GM12878 (cell line): ENCODE measurements around the gene WDR38. TPM values are rescaled to one million over a fixed set of nuclear protein-coding genes. Genes with fewer than 3 reads are reported as not detected.

ENCODE experiments used
- ATAC-seq: fragments of 200-7000 bp; cut with Tn5 transposase; 3 replicates; pipeline ENCODE4 v1.9.1; 2020; ENCODE audit warnings: mild to moderate bottlenecking, moderate library complexity
- BruUV-seq: library from RNA; stranded (reverse); fragments of 400-500 nt; replicated peaks from 2 replicates; lab custom pipeline; 2021; lab: Mats Ljungman, UMichigan
- CTCF ChIA-PET: fragments of 300-600 bp; sonication (Branson Sonifier 250); formaldehyde crosslinking; extraction: SDS; loops from one replicate; lab custom pipeline; 2021; ENCODE audit warnings: inconsistent platforms; lab: Yijun Ruan, JAX
- POLR2A ChIA-PET: fragments of 350-600 bp; formaldehyde crosslinking; extraction: SDS; loops from one replicate; lab custom pipeline; 2021; ENCODE audit warnings: inconsistent platforms; lab: Charles Lee
- RAD21 ChIA-PET: fragments of 300-600 bp; sonication (Branson Sonifier 250); formaldehyde crosslinking; loops from one replicate; lab custom pipeline; 2023; ENCODE audit warnings: antibody characterized with exemption; ENCODE audit not compliant: unreplicated experiment; lab: Charles Lee
- SMC1A ChIA-PET: fragments of 300-600 bp; sonication (Branson Sonifier 250); formaldehyde crosslinking; loops from one replicate; lab custom pipeline; 2023; ENCODE audit not compliant: unreplicated experiment, uncharacterized antibody; lab: Charles Lee
- DNase-seq: peaks from one replicate; pipeline ENCODE4 v3.0.0-alpha.2; 2011; ENCODE audit warnings: low read depth, low spot score
- FAIRE-seq: peaks from 3 replicates; lab custom pipeline; 2011; peaks lifted over from hg19 to GRCh38; lab: Jason Lieb, UNC
- H2AFZ ChIP-seq: 2 replicates; pipeline ENCODE4 v1.6.0; 2011; ENCODE audit warnings: low read depth, low read length, control low read depth; ENCODE audit not compliant: control insufficient read depth
- H3K27ac ChIP-seq: 2 replicates; pipeline ENCODE4 v1.5.1; 2011; ENCODE audit warnings: control low read depth; ENCODE audit not compliant: control insufficient read depth, insufficient read depth
- H3K27me3 ChIP-seq, 2 experiments: replicated peaks in 1 of 2; 2 replicates each; pipeline versions ENCODE4 v1.6.0 to v1.6.1; 2011; ENCODE audit warnings: low read length in 1 of 2; ENCODE audit not compliant: control insufficient read depth in 2 of 2, insufficient read depth in 2 of 2
- H3K36me3 ChIP-seq, 2 experiments: 2 replicates each; pipeline ENCODE4 v1.5.1; 2011; ENCODE audit warnings: low read length in 1 of 2; ENCODE audit not compliant: control insufficient read depth in 2 of 2, insufficient read depth in 2 of 2
- H3K4me1 ChIP-seq: 2 replicates; pipeline ENCODE4 v1.6.1; 2011; ENCODE audit warnings: mild to moderate bottlenecking, low read length, moderate library complexity, mixed read lengths; ENCODE audit not compliant: control insufficient read depth, insufficient read depth
- H3K4me2 ChIP-seq: 2 replicates; pipeline ENCODE4 v1.6.0; 2011; ENCODE audit warnings: control low read depth; ENCODE audit not compliant: control insufficient read depth, insufficient read depth
- H3K4me3 ChIP-seq: fragments of 200-600 bp; sonication (generic); 2 replicates; pipeline ENCODE4 v1.5.1; 2016
- H3K79me2 ChIP-seq: 2 replicates; pipeline ENCODE4 v1.6.0; 2011; ENCODE audit warnings: low read length; ENCODE audit not compliant: control insufficient read depth, insufficient read depth
- H3K9ac ChIP-seq: 2 replicates; pipeline ENCODE4 v1.8.0; 2011; ENCODE audit warnings: low read length, control low read depth, mixed read lengths; ENCODE audit not compliant: control insufficient read depth, insufficient read depth
- H3K9me3 ChIP-seq: replicated peaks from 3 replicates; pipeline ENCODE4 v1.5.1; 2011; ENCODE audit warnings: mild to moderate bottlenecking, low read length; ENCODE audit not compliant: control insufficient read depth, insufficient read depth
- H4K20me1 ChIP-seq: 2 replicates; pipeline ENCODE4 v1.6.0; 2011; ENCODE audit not compliant: control insufficient read depth, insufficient read depth
- BACH1 ChIP-seq: fragments of 450-650 bp; IDR thresholded peaks from 2 replicates; pipeline ENCODE4 v1.6.1; 2017; ENCODE audit warnings: mild to moderate bottlenecking, borderline replicate concordance
- BCL3 ChIP-seq: IDR thresholded peaks from 2 replicates; pipeline ENCODE4 v1.6.1; 2011; ENCODE audit warnings: borderline replicate concordance, low read depth, mild to moderate bottlenecking, moderate library complexity, low read length; ENCODE audit not compliant: insufficient read depth, poor library complexity, severe bottlenecking
- CHD1 ChIP-seq: IDR thresholded peaks from 2 replicates; pipeline ENCODE4 v1.6.1; 2012; ENCODE audit warnings: low read depth, low read length, improper control_type of control experiment
- EZH2 ChIP-seq: IDR thresholded peaks from 2 replicates; pipeline ENCODE4 v1.6.1; 2012; ENCODE audit warnings: low read depth, mild to moderate bottlenecking, control low read depth, inconsistent platforms, low read length, borderline replicate concordance; ENCODE audit not compliant: control insufficient read depth
- GATAD2B ChIP-seq: fragments of 450-650 bp; conservative IDR thresholded peaks from 2 replicates; pipeline ENCODE4 v1.6.1; 2017; ENCODE audit warnings: low read depth, mild to moderate bottlenecking, moderate library complexity
- HDGF ChIP-seq: fragments of 450-650 bp; IDR thresholded peaks from 2 replicates; pipeline ENCODE4 v1.6.1; 2016; ENCODE audit warnings: antibody characterized with exemption
- MLLT1 ChIP-seq: fragments of 450-650 bp; IDR thresholded peaks from 2 replicates; pipeline ENCODE4 v1.6.1; 2016; ENCODE audit warnings: mild to moderate bottlenecking
- MTA3 ChIP-seq: IDR thresholded peaks from 2 replicates; pipeline ENCODE4 v1.6.1; 2012; ENCODE audit warnings: low read length, inconsistent platforms, borderline replicate concordance
- MYB ChIP-seq: fragments of 150-350 bp; IDR thresholded peaks from 2 replicates; pipeline ENCODE4 v1.6.1; 2014; ENCODE audit warnings: mild to moderate bottlenecking, low read depth, low read length, borderline replicate concordance
- PML ChIP-seq: IDR thresholded peaks from 2 replicates; pipeline ENCODE4 v1.6.1; 2012; ENCODE audit warnings: low read length, inconsistent platforms
- SKIL ChIP-seq: fragments of 450-650 bp; IDR thresholded peaks from 2 replicates; pipeline ENCODE4 v1.6.1; 2017; ENCODE audit warnings: mild to moderate bottlenecking, low read depth, inconsistent platforms; ENCODE audit not compliant: poor library complexity, severe bottlenecking
- SMARCA5 ChIP-seq: fragments of 450-650 bp; IDR thresholded peaks from 2 replicates; pipeline ENCODE4 v1.6.1; 2017; ENCODE audit warnings: mild to moderate bottlenecking
- SREBF1 ChIP-seq: IDR thresholded peaks from 2 replicates; pipeline ENCODE4 v1.6.1; 2012; ENCODE audit warnings: mild to moderate bottlenecking, low read length
- TARDBP ChIP-seq: IDR thresholded peaks from 2 replicates; pipeline ENCODE4 v1.6.1; 2016; ENCODE audit warnings: borderline replicate concordance
- USF1 ChIP-seq: IDR thresholded peaks from 2 replicates; pipeline ENCODE4 v1.6.1; 2011; ENCODE audit warnings: borderline replicate concordance, low read depth, mild to moderate bottlenecking, moderate library complexity, mixed read lengths, low read length; ENCODE audit not compliant: insufficient read depth; ENCODE audit errors: extremely low read length
- YBX1 ChIP-seq: fragments of 450-650 bp; IDR thresholded peaks from 2 replicates; pipeline ENCODE4 v1.6.1; 2016; ENCODE audit warnings: antibody characterized with exemption
- WGBS: methylation state at CpG from one replicate; pipeline ENCODE4 v1.1.6; 2016; ENCODE audit warnings: low lambda C conversion rate; ENCODE audit not compliant: insufficient replicate concordance, insufficient coverage; ENCODE audit errors: missing lambda C conversion rate; 5-methylcytosine and 5-hydroxymethylcytosine counted together
- in situ Hi-C: fragments of 300-500 bp; cut with MboI; formaldehyde crosslinking; loops from 9 replicates; pipeline ENCODE4 v1.14.3; 2018; ENCODE audit warnings: mixed read lengths
- intact Hi-C: fragments of 100-400 bp; cut with micrococcal nuclease; formaldehyde crosslinking; loops from one replicate; pipeline ENCODE4 v1.14.2; 2022; ENCODE audit not compliant: unreplicated experiment
- polyA plus RNA-seq, 11 experiments: library from polyadenylated mRNA; depleted of rRNA in 4 of 11; unstranded in 6 of 11; stranded (reverse) in 5 of 11; fragments of >200 nt; fragmentation: Nextera tagmentation in 4 of 11; fragmentation: Illumina TruSeq in 1 of 11; extraction: Ambion mirVana in 4 of 11; extraction: Trizol in 1 of 11; gene quantifications; 1 replicate in 1 of 11; 2 replicates in 10 of 11; pipeline versions ENCODE4 v1.2.1 to v1.2.3, GENCODE V29; 2011 to 2016; ENCODE audit warnings: inconsistent platforms in 2 of 11, missing spikeins in 2 of 11, low read depth in 1 of 11
- total RNA-seq, 4 experiments: library from RNA; depleted of rRNA in 3 of 4; stranded (reverse); fragments of >200 nt in 3 of 4; fragmentation: Illumina TruSeq in 1 of 4; extraction: Trizol in 1 of 4; gene quantifications; 2 replicates each; pipeline versions ENCODE4 v1.2.1 to v1.2.3, GENCODE V29; 2013 to 2021

The WDR38 gene
- total and polyA plus RNA-seq, 10 of the 15 experiments (the other 5 are each of a cell fraction or from before 2014, with no cell fraction given) = not detected

GRCh38 chr9:124852829-124853531 lies at the start of gene WDR38 (continued):
- peak; percentile 81 for TF ChIP-seq BACH1
- TF ChIP-seq, all 136 proteins: peak for 33

GRCh38 chr9:124803911-124804310 lies 49.3 kb upstream of the WDR38 start:
- ATAC-seq (no peak), FAIRE-seq (no peak), DNase-seq (no peak)
- ChIA-PET CTCF (interaction anchor here (1.4 kb wide), 1 partner anchor 9 kb away, joined by 3 read pairs; no protein-coding TSS in a partner anchor), RAD21 (no interaction called here), SMC1A (no interaction called here), POLR2A (no interaction called here)
- Histone ChIP-seq H3K9me3 (no peaks in the 10 kb centered on the region), H3K27ac (no peak overlapping the region), H3K79me2 (no peaks in the 10 kb centered on the region), H2AFZ (no peak overlapping the region), H3K36me3 (no peaks in the 10 kb centered on the region), H3K4me2 (no peak overlapping the region), H3K4me3 (no peak overlapping the region), H4K20me1 (no peaks in the 10 kb centered on the region), H3K4me1 (0 out of 2 replicates have a peak, but pooled peaks cover 2% of the 10 kb centered on the region), H3K27me3 (no peaks in the 10 kb centered on the region), H3K9ac (no peak overlapping the region)
- TF ChIP-seq SMARCA5 = no peak
- no peak for TF ChIP-seq USF1
- TF ChIP-seq MLLT1 = no peak
- no peak for TF ChIP-seq MTA3
- TF ChIP-seq TARDBP = no peak
- TF ChIP-seq SREBF1 = no peak
- no peak for TF ChIP-seq EZH2
- no peak for TF ChIP-seq PML
- no peak for TF ChIP-seq MYB
- TF ChIP-seq BCL3 = no peak
- no peak for TF ChIP-seq GATAD2B
- TF ChIP-seq SKIL = no peak
- TF ChIP-seq YBX1 = no peak
- no peak for TF ChIP-seq HDGF
- no peak for TF ChIP-seq CHD1
- intact Hi-C loops (no loop called here), in situ Hi-C loops (no loop called here)
- WGBS = 61% methylated on average over 6 of the region's 8 CpGs
- BruUV-seq = no TSS peak
